Cardiac muscle cell (in vitro differentiated cells and primary cell): ENCODE results near the gene CCL17. TPM values are rescaled to one million over a fixed set of nuclear protein-coding genes. Genes with fewer than 3 reads are reported as not detected.

Experiments
- DNase-seq, 2 donors: peaks; one replicate each; pipeline versions ENCODE4 v3.0.0 to v3.0.0-alpha.2; 2010 to 2017; ENCODE audit warnings: low read depth in 1 of 2, low spot score in 1 of 2
- H3K27ac ChIP-seq: fragments of 200-600 bp; sonication (generic); 2 replicates; pipeline ENCODE4 v1.5.1; 2016
- H3K27me3 ChIP-seq: fragments of 200-600 bp; sonication (generic); 2 replicates; pipeline ENCODE4 v1.6.0; 2016; ENCODE audit warnings: control low read depth
- H3K36me3 ChIP-seq: fragments of 200-600 bp; sonication (generic); 2 replicates; pipeline ENCODE4 v1.5.1; 2016; ENCODE audit warnings: control low read depth
- H3K4me1 ChIP-seq: fragments of 200-600 bp; sonication (generic); 2 replicates; pipeline ENCODE4 v1.8.1; 2017; ENCODE audit warnings: low read depth, mild to moderate bottlenecking, mixed run types
- H3K4me3 ChIP-seq: fragments of 200-600 bp; sonication (generic); 2 replicates; pipeline ENCODE4 v1.5.1; 2016; ENCODE audit warnings: mild to moderate bottlenecking
- H3K9me3 ChIP-seq: fragments of 200-600 bp; sonication (generic); 2 replicates; pipeline ENCODE4 v1.5.1; 2017; ENCODE audit warnings: low read depth, mild to moderate bottlenecking, control low read depth
- CTCF ChIP-seq: IDR thresholded peaks from 2 replicates; pipeline ENCODE4 v1.5.1; 2012; ENCODE audit warnings: low read depth, mild to moderate bottlenecking, low read length
- polyA plus RNA-seq: library from polyadenylated mRNA; unstranded; fragments of >200 nt; fragmentation: Nextera tagmentation; extraction: Ambion mirVana; gene quantifications from 2 replicates; pipeline ENCODE4 v1.2.1, GENCODE V29; 2016
- total RNA-seq: library from RNA; depleted of rRNA; stranded (reverse); fragments of >200 nt; gene quantifications from 2 replicates; pipeline ENCODE4 v1.2.3, GENCODE V29; 2016

CCL17 gene
- total and polyA plus RNA-seq, 2 experiments from 2014 or later, result not detected

GRCh38 chr16:57380671-57381462 lies 23.7 kb upstream of the CCL17 start:
- Histone ChIP-seq H3K4me3 (no peak overlapping the region), H3K4me1 (no peaks in the 10 kb centered on the region), H3K27ac (no peak overlapping the region), H3K9me3 (no peaks in the 10 kb centered on the region), H3K27me3 (no peaks in the 10 kb centered on the region), H3K36me3 (no peaks in the 10 kb centered on the region)
- DNase-seq, result peak in 1 of 2 donors; percentile 62
- TF ChIP-seq CTCF, result no peak

GRCh38 chr16:57381791-57382534 lies 22.6 kb upstream of the CCL17 start:
- no peaks in the 10 kb centered on the region for H3K9me3 ChIP-seq
- H3K4me1 ChIP-seq, result no peaks in the 10 kb centered on the region
- H3K27ac ChIP-seq, result no peak overlapping the region
- H3K4me3 ChIP-seq, result no peak overlapping the region
- no peak for DNase-seq
- no peak for TF ChIP-seq CTCF
- no peaks in the 10 kb centered on the region for H3K36me3 ChIP-seq
- H3K27me3 ChIP-seq, result no peaks in the 10 kb centered on the region

- Histone ChIP-seq H3K27me3 (no peaks in the 10 kb centered on the region), H3K4me1 (no peaks in the 10 kb centered on the region), H3K4me3 (no peak overlapping the region), H3K36me3 (no peaks in the 10 kb centered on the region), H3K9me3 (no peaks in the 10 kb centered on the region), H3K27ac (no peak overlapping the region)
- no peak for TF ChIP-seq CTCF
- no peak for DNase-seq
Observed at GRCh38 chr16:57382535-57383275, 21.9 kb upstream of the CCL17 start.

- DNase-seq, result peak in 1 of 2 donors; percentile 62
- H3K4me3 ChIP-seq, result no peak overlapping the region
- no peak for TF ChIP-seq CTCF
Observed at GRCh38 chr16:57383276-57384247, 21.0 kb upstream of the CCL17 start.

More at GRCh38 chr16:57383276-57384247, 21.0 kb upstream of the CCL17 start:
- Histone ChIP-seq H3K4me1 (no peaks in the 10 kb centered on the region), H3K9me3 (no peaks in the 10 kb centered on the region), H3K27me3 (no peaks in the 10 kb centered on the region), H3K27ac (no peak overlapping the region), H3K36me3 (no peaks in the 10 kb centered on the region)
